ENCODE results near the gene RBM33.

The RBM33 gene

GRCh38 chr7:155799514-155799913, 155.1 kb downstream of the RBM33 start:
- DNase-seq = no peak

- DNase-seq = no peak
These were observed 155.8 kb downstream of the RBM33 start for GRCh38 chr7:155800301-155800700.

GRCh38 chr7:155800741-155801267, 156.3 kb downstream of the RBM33 start:
- no peak for DNase-seq

- DNase-seq = no peak
These were observed 157.8 kb downstream of the RBM33 start for GRCh38 chr7:155802291-155802690.

GRCh38 chr7:155802906-155803417, 158.5 kb downstream of the RBM33 start:
- no peak for DNase-seq

GRCh38 chr7:155803418-155804376, 159.2 kb downstream of the RBM33 start:
- no peak for DNase-seq

GRCh38 chr7:155804431-155804831, 160.0 kb downstream of the RBM33 start:
- no peak for DNase-seq

GRCh38 chr7:155804897-155805825, 160.7 kb downstream of the RBM33 start:
- DNase-seq = peak; percentile 51

- DNase-seq = no peak
These were observed 161.3 kb downstream of the RBM33 start for GRCh38 chr7:155805826-155806095.

- no peak for DNase-seq
These were observed 161.8 kb downstream of the RBM33 start for GRCh38 chr7:155806096-155806871.

GRCh38 chr7:155807065-155807671, 162.7 kb downstream of the RBM33 start:
- DNase-seq = no peak

- no peak for DNase-seq
These were observed 163.5 kb downstream of the RBM33 start for GRCh38 chr7:155807789-155808548.

- DNase-seq = no peak
These were observed 164.3 kb downstream of the RBM33 start for GRCh38 chr7:155808549-155809331.

- DNase-seq = no peak
These were observed 165.0 kb downstream of the RBM33 start for GRCh38 chr7:155809332-155809946.

- no peak for DNase-seq
These were observed 165.7 kb downstream of the RBM33 start for GRCh38 chr7:155809947-155810769.

GRCh38 chr7:155810770-155811559, 166.5 kb downstream of the RBM33 start:
- DNase-seq = no peak

GRCh38 chr7:155811560-155811894, 167.1 kb downstream of the RBM33 start:
- no peak for DNase-seq

Data from hematopoietic multipotent progenitor cell treated with erythropoietin and hydrocortisone succinate and interleukin-3 and kit ligand, for 8 days (in vitro differentiated cells).